ENCODE measurements around the gene REX1BD. TPM values are rescaled to one million over a fixed set of nuclear protein-coding genes. Genes with fewer than 3 reads are reported as not detected.

REX1BD gene
- polyA plus RNA-seq, 1 donor from 2014 or later: 214 TPM

- H3K36me3 ChIP-seq (ENCODE audit: insufficient read depth, low read length): no peaks in the 10 kb centered on the region
- no peak overlapping the region for H2AFZ ChIP-seq (ENCODE audit: low read depth, low read length)
- no peak overlapping the region for H3K4me2 ChIP-seq (ENCODE audit: low read length)
- H3K4me3 ChIP-seq (ENCODE audit: low read length): no peak overlapping the region
- H3K27me3 ChIP-seq (ENCODE audit: insufficient read depth, low read depth, low read length): no peaks in the 10 kb centered on the region
- H3K9me2 ChIP-seq (ENCODE audit: insufficient read depth, low read length): no peaks in the 10 kb centered on the region
- no peak overlapping the region for H3K9ac ChIP-seq (ENCODE audit: low read length)
- H3F3A ChIP-seq (ENCODE audit: insufficient read depth, low read length, poor library complexity, severe bottlenecking): no peaks in the 10 kb centered on the region
- no peaks in the 10 kb centered on the region for H3K79me2 ChIP-seq (replicated peaks; ENCODE audit: insufficient read depth, low read length)
- H3K27ac ChIP-seq (ENCODE audit: low read length): no peak overlapping the region
- H3K9me3 ChIP-seq (ENCODE audit: low read length): no peaks in the 10 kb centered on the region
- no peaks in the 10 kb centered on the region for H4K20me1 ChIP-seq (ENCODE audit: insufficient read depth)
- no peak for TF ChIP-seq SMC3 (conservative IDR thresholded peaks at IDR 0.05; ENCODE audit: poor library complexity)
- no peak for TF ChIP-seq TAF1 (IDR thresholded peaks at IDR 0.05; ENCODE audit: low read depth)
- no peak for TF ChIP-seq REST (IDR thresholded peaks at IDR 0.05; ENCODE audit: borderline replicate concordance)
- TF ChIP-seq, protein P1, sequence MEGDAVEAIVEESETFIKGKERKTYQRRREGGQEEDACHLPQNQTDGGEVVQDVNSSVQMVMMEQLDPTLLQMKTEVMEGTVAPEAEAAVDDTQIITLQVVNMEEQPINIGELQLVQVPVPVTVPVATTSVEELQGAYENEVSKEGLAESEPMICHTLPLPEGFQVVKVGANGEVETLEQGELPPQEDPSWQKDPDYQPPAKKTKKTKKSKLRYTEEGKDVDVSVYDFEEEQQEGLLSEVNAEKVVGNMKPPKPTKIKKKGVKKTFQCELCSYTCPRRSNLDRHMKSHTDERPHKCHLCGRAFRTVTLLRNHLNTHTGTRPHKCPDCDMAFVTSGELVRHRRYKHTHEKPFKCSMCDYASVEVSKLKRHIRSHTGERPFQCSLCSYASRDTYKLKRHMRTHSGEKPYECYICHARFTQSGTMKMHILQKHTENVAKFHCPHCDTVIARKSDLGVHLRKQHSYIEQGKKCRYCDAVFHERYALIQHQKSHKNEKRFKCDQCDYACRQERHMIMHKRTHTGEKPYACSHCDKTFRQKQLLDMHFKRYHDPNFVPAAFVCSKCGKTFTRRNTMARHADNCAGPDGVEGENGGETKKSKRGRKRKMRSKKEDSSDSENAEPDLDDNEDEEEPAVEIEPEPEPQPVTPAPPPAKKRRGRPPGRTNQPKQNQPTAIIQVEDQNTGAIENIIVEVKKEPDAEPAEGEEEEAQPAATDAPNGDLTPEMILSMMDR (IDR thresholded peaks at IDR 0.05; ENCODE audit: poor library complexity, severe bottlenecking): no peak
- no peak for TF ChIP-seq EP300 (conservative IDR thresholded peaks at IDR 0.05; ENCODE audit: poor library complexity, severe bottlenecking)
- TF ChIP-seq RAD21 (conservative IDR thresholded peaks at IDR 0.05): no peak
- no peak for TF ChIP-seq EZH2 (IDR thresholded peaks at IDR 0.05; ENCODE audit: borderline replicate concordance, insufficient read depth, low read length, poor library complexity, severe bottlenecking)
- TF ChIP-seq POLR2AphosphoS5 (IDR thresholded peaks at IDR 0.05): no peak
- TF ChIP-seq MXI1 (conservative IDR thresholded peaks at IDR 0.05; ENCODE audit: poor library complexity, severe bottlenecking): no peak
Measured at GRCh38 chr19:18580311-18580710, 8.3 kb upstream of the REX1BD start.

GRCh38 chr19:18586306-18586705, 2.3 kb upstream of the REX1BD start:
- Histone ChIP-seq H3K79me2 (replicated peaks; ENCODE audit: insufficient read depth, low read length) (no peaks in the 10 kb centered on the region), H3K36me3 (ENCODE audit: insufficient read depth, low read length) (no peaks in the 10 kb centered on the region), H3K27me3 (ENCODE audit: insufficient read depth, low read depth, low read length) (no peaks in the 10 kb centered on the region), H4K20me1 (ENCODE audit: insufficient read depth) (no peaks in the 10 kb centered on the region), H3K27ac (ENCODE audit: low read length) (no peak overlapping the region), H3K9me3 (ENCODE audit: low read length) (no peaks in the 10 kb centered on the region), H3K4me3 (ENCODE audit: low read length) (no peak overlapping the region), H3K9me2 (ENCODE audit: insufficient read depth, low read length) (no peaks in the 10 kb centered on the region), H3K9ac (ENCODE audit: low read length) (no peak overlapping the region), H3K4me2 (ENCODE audit: low read length) (no peak overlapping the region), H3F3A (ENCODE audit: insufficient read depth, low read length, poor library complexity, severe bottlenecking) (no peaks in the 10 kb centered on the region), H2AFZ (ENCODE audit: low read depth, low read length) (no peak overlapping the region)
- no peak for TF ChIP-seq EP300 (conservative IDR thresholded peaks at IDR 0.05; ENCODE audit: poor library complexity, severe bottlenecking)
- TF ChIP-seq RAD21 (conservative IDR thresholded peaks at IDR 0.05): no peak
- no peak for TF ChIP-seq TAF1 (IDR thresholded peaks at IDR 0.05; ENCODE audit: low read depth)
- no peak for TF ChIP-seq EZH2 (IDR thresholded peaks at IDR 0.05; ENCODE audit: borderline replicate concordance, insufficient read depth, low read length, poor library complexity, severe bottlenecking)
- no peak for TF ChIP-seq POLR2AphosphoS5 (IDR thresholded peaks at IDR 0.05)
- TF ChIP-seq REST (IDR thresholded peaks at IDR 0.05; ENCODE audit: borderline replicate concordance): no peak
- no peak for TF ChIP-seq MXI1 (conservative IDR thresholded peaks at IDR 0.05; ENCODE audit: poor library complexity, severe bottlenecking)
- no peak for TF ChIP-seq SMC3 (conservative IDR thresholded peaks at IDR 0.05; ENCODE audit: poor library complexity)
- TF ChIP-seq, protein P1 (IDR thresholded peaks at IDR 0.05; ENCODE audit: poor library complexity, severe bottlenecking): no peak
